Measurements from ENCODE around the gene EIF4A3. TPM values are rescaled to one million over a fixed set of nuclear protein-coding genes. Genes with fewer than 3 reads are reported as not detected.

Gene EIF4A3
- total RNA-seq, 1 experiment from 2014 or later, result 190 TPM

DNA sequence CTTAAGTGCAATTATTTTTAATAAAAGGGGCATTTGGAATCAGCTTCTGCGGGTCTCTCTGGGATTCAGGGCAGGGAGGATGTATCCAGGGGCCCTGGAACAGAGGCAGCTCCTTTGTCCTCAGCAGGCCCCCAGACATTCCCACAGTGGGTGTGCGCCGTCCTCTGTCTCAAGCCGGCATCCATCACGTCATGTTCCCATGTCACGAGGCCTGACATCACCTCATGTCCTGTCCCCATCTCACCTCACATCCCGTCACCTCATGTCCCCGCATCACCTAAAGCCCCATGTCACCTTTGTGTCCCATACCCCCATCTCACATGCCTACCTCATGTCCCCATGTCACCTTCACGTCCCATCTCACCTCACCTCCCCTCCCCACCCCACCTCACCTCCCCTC, 27.1 kb downstream of the EIF4A3 start:
- Mint-ChIP-seq H3K36me3 (ENCODE audit: insufficient read depth, unreplicated experiment) (no peaks in the 10 kb centered on the region), H3K27me3 (ENCODE audit: insufficient read depth, unreplicated experiment) (no peaks in the 10 kb centered on the region), H3K27ac (ENCODE audit: unreplicated experiment) (no peak overlapping the region), H3K4me3 (ENCODE audit: unreplicated experiment) (no peak overlapping the region), H3K9me3 (ENCODE audit: unreplicated experiment) (no peaks in the 10 kb centered on the region), H3K4me1 (ENCODE audit: low read depth, unreplicated experiment) (peaks cover 7% of the 10 kb centered on the region)
- no peaks in the 10 kb centered on the region for H3K36me3 ChIP-seq (ENCODE audit: control insufficient read depth, insufficient read depth, low read length)
- ChIA-PET CTCF (interaction anchor here (0.7 kb wide), 1 partner anchor 37 kb away, joined by 3 read pairs; no protein-coding TSS in a partner anchor), POLR2A (no interaction called here)
- 0 out of 2 replicates have a peak, but pooled peaks cover 4% of the 10 kb centered on the region for H3K4me1 ChIP-seq
- no peak for DNase-seq
- H3K9me3 ChIP-seq, result no peaks in the 10 kb centered on the region
- H3K4me3 ChIP-seq (ENCODE audit: low read depth, low read length), result no peak overlapping the region
- TF ChIP-seq, protein P1, sequence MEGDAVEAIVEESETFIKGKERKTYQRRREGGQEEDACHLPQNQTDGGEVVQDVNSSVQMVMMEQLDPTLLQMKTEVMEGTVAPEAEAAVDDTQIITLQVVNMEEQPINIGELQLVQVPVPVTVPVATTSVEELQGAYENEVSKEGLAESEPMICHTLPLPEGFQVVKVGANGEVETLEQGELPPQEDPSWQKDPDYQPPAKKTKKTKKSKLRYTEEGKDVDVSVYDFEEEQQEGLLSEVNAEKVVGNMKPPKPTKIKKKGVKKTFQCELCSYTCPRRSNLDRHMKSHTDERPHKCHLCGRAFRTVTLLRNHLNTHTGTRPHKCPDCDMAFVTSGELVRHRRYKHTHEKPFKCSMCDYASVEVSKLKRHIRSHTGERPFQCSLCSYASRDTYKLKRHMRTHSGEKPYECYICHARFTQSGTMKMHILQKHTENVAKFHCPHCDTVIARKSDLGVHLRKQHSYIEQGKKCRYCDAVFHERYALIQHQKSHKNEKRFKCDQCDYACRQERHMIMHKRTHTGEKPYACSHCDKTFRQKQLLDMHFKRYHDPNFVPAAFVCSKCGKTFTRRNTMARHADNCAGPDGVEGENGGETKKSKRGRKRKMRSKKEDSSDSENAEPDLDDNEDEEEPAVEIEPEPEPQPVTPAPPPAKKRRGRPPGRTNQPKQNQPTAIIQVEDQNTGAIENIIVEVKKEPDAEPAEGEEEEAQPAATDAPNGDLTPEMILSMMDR (IDR thresholded peaks at IDR 0.05; ENCODE audit: insufficient read depth in 1 of 2, low read depth in 1 of 2, low read length in 1 of 2, severe bottlenecking in 1 of 2, unreplicated experiment in 1 of 2), result no peak
- no peaks in the 10 kb centered on the region for H3K27me3 ChIP-seq (replicated peaks; ENCODE audit: control insufficient read depth, insufficient read depth, low read length)
- intact Hi-C loops (cut with micrococcal nuclease; ENCODE audit: unreplicated experiment), result no loop called here
- BruUV-seq (replicated peaks), result no TSS peak

DNA sequence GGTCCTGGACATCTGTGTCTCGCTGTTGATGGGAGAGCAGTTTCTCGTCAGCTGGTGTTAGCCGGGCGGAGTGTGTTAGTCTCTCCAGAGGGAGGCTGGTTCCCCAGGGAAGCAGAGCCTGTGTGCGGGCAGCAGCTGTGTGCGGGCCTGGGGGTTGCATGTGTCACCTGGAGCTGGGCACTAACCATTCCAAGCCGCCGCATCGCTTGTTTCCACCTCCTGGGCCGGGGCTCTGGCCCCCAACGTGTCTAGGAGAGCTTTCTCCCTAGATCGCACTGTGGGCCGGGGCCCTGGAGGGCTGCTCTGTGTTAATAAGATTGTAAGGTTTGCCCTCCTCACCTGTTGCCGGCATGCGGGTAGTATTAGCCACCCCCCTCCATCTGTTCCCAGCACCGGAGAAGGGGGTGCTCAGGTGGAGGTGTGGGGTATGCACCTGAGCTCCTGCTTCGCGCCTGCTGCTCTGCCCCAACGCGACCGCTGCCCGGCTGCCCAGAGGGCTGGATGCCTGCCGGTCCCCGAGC, 27.6 kb downstream of the EIF4A3 start:
- TF ChIP-seq, protein P1 (IDR thresholded peaks at IDR 0.05; ENCODE audit: insufficient read depth in 1 of 2, low read depth in 1 of 2, low read length in 1 of 2, severe bottlenecking in 1 of 2, unreplicated experiment in 1 of 2), result no peak
- Mint-ChIP-seq H3K4me3 (ENCODE audit: unreplicated experiment) (no peak overlapping the region), H3K9me3 (ENCODE audit: unreplicated experiment) (no peaks in the 10 kb centered on the region), H3K27me3 (ENCODE audit: insufficient read depth, unreplicated experiment) (no peaks in the 10 kb centered on the region), H3K4me1 (ENCODE audit: low read depth, unreplicated experiment) (peaks cover 3% of the 10 kb centered on the region), H3K36me3 (ENCODE audit: insufficient read depth, unreplicated experiment) (no peaks in the 10 kb centered on the region), H3K27ac (ENCODE audit: unreplicated experiment) (no peak overlapping the region)
- Histone ChIP-seq H3K4me1 (0 out of 2 replicates have a peak, but pooled peaks cover under 1% of the 10 kb centered on the region), H3K27me3 (replicated peaks; ENCODE audit: control insufficient read depth, insufficient read depth, low read length) (no peaks in the 10 kb centered on the region), H3K9me3 (no peaks in the 10 kb centered on the region), H3K36me3 (ENCODE audit: control insufficient read depth, insufficient read depth, low read length) (no peaks in the 10 kb centered on the region), H3K4me3 (ENCODE audit: low read depth, low read length) (no peak overlapping the region)
- CTCF ChIA-PET, result interaction anchor here (0.7 to 1.2 kb wide), 2 partner anchors 18 to 37 kb away, joined by 3 to 5 read pairs; partner anchors contain the start of gene GAA
- no TSS peak for BruUV-seq (replicated peaks)
- intact Hi-C loops (cut with micrococcal nuclease; ENCODE audit: unreplicated experiment), result no loop called here
- DNase-seq, result no peak
- POLR2A ChIA-PET, result no interaction called here

DNA sequence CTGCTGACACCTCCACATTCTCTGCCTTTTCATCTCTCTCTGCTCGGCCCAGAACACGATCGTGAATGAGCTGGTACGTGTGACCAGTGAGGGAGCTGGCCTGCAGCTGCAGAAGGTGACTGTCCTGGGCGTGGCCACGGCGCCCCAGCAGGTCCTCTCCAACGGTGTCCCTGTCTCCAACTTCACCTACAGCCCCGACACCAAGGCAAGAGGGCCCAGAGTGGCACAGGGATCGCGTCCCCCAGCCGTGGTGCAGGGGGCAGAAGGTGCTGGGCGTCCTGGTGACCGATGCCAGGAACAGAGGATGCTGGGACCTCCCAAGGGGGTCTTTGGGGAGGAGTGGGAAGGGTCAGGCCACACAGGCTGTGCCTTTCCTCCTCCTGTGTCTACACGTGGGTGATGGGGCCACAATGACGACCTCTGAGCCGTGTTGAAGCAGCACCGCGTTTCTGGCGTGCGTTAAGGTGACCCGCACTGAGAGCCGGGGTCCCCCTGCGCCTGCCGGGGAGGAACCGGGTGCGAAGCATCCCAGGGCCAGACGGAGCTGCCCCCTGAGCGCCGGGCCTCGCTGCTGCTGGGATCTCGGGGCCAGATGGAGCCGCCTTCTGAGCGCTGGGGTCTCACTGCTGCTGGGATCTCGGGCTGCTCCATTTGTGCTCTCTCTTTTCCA, 28.2 kb downstream of the EIF4A3 start:
- Histone ChIP-seq H3K4me1 (no peaks in the 10 kb centered on the region), H3K36me3 (ENCODE audit: control insufficient read depth, insufficient read depth, low read length) (no peaks in the 10 kb centered on the region), H3K27me3 (replicated peaks; ENCODE audit: control insufficient read depth, insufficient read depth, low read length) (no peaks in the 10 kb centered on the region), H3K4me3 (ENCODE audit: low read depth, low read length) (no peak overlapping the region), H3K9me3 (no peaks in the 10 kb centered on the region)
- Mint-ChIP-seq H3K9me3 (ENCODE audit: unreplicated experiment) (no peaks in the 10 kb centered on the region), H3K4me1 (ENCODE audit: low read depth, unreplicated experiment) (no peaks in the 10 kb centered on the region), H3K27ac (ENCODE audit: unreplicated experiment) (no peak overlapping the region), H3K36me3 (ENCODE audit: insufficient read depth, unreplicated experiment) (no peaks in the 10 kb centered on the region), H3K4me3 (ENCODE audit: unreplicated experiment) (no peak overlapping the region), H3K27me3 (ENCODE audit: insufficient read depth, unreplicated experiment) (no peaks in the 10 kb centered on the region)
- no peak for DNase-seq
- POLR2A ChIA-PET, result no interaction called here
- CTCF ChIA-PET, result interaction anchor here (1.2 kb wide), 1 partner anchor 18 kb away, joined by 5 read pairs; the partner anchor contains the start of gene GAA
- intact Hi-C loops (cut with micrococcal nuclease; ENCODE audit: unreplicated experiment), result no loop called here
- BruUV-seq (replicated peaks), result no TSS peak
- TF ChIP-seq, protein P1 (IDR thresholded peaks at IDR 0.05; ENCODE audit: insufficient read depth in 1 of 2, low read depth in 1 of 2, low read length in 1 of 2, severe bottlenecking in 1 of 2, unreplicated experiment in 1 of 2), result no peak
